DMS53 (cell line): Measurements from ENCODE around the gene REPS1.

Experiments
- DNase-seq: peaks from one replicate; lab custom pipeline; 2025; lab: John Stamatoyannopoulos, UW

The REPS1 gene

GRCh38 chr6:138926579-138926978 is 61.5 kb downstream of the REPS1 start:
- no peak for DNase-seq

- no peak for DNase-seq
Measured at GRCh38 chr6:138925806-138926205, 62.2 kb downstream of the REPS1 start.

- no peak for DNase-seq
Measured at GRCh38 chr6:138923561-138923960, 64.5 kb downstream of the REPS1 start.

GRCh38 chr6:138920906-138921305 is 67.1 kb downstream of the REPS1 start:
- no peak for DNase-seq

GRCh38 chr6:138914701-138915100 is 73.4 kb downstream of the REPS1 start:
- no peak for DNase-seq

GRCh38 chr6:138912308-138912707 is 75.7 kb downstream of the REPS1 start:
- no peak for DNase-seq

GRCh38 chr6:138909975-138910374 is 78.1 kb downstream of the REPS1 start:
- DNase-seq: no peak

- no peak for DNase-seq
Measured at GRCh38 chr6:138909511-138909910, 78.5 kb downstream of the REPS1 start.

- no peak for DNase-seq
Measured at GRCh38 chr6:138907167-138907566, 80.9 kb downstream of the REPS1 start.

GRCh38 chr6:138897031-138897430 is 91.0 kb downstream of the REPS1 start:
- no peak for DNase-seq

- DNase-seq: no peak
Measured at GRCh38 chr6:138896104-138896756, 91.8 kb downstream of the REPS1 start.

- DNase-seq: no peak
Measured at GRCh38 chr6:138891255-138891986, 96.6 kb downstream of the REPS1 start.

- DNase-seq: no peak
Measured at GRCh38 chr6:138885156-138885819, 102.8 kb downstream of the REPS1 start.

GRCh38 chr6:138882369-138883017 is 105.6 kb downstream of the REPS1 start:
- no peak for DNase-seq

GRCh38 chr6:138873191-138873590 is 114.9 kb downstream of the REPS1 start:
- DNase-seq: no peak

- no peak for DNase-seq
Measured at GRCh38 chr6:138869398-138869797, 118.7 kb downstream of the REPS1 start.

GRCh38 chr6:138868181-138868580 is 119.9 kb downstream of the REPS1 start:
- DNase-seq: no peak

- no peak for DNase-seq
Measured at GRCh38 chr6:138865480-138866109, 122.5 kb downstream of the REPS1 start.

- DNase-seq: no peak
Measured at GRCh38 chr6:138864343-138864890, 123.6 kb downstream of the REPS1 start.

GRCh38 chr6:138863321-138863720 is 124.7 kb downstream of the REPS1 start:
- no peak for DNase-seq

- DNase-seq: no peak
Measured at GRCh38 chr6:138862456-138862855, 125.6 kb downstream of the REPS1 start.

- DNase-seq: no peak
Measured at GRCh38 chr6:138857775-138858174, 130.3 kb downstream of the REPS1 start.
